ENCODE data around the gene GATD1. TPM values are rescaled to one million over a fixed set of nuclear protein-coding genes. Genes with fewer than 3 reads are reported as not detected.

GATD1 gene
- total and polyA plus RNA-seq, 10 of the 15 experiments (the other 5 are each of a cell fraction or from before 2014, with no cell fraction given): 1.2 to 92.6 (median 22.3) TPM

DNA sequence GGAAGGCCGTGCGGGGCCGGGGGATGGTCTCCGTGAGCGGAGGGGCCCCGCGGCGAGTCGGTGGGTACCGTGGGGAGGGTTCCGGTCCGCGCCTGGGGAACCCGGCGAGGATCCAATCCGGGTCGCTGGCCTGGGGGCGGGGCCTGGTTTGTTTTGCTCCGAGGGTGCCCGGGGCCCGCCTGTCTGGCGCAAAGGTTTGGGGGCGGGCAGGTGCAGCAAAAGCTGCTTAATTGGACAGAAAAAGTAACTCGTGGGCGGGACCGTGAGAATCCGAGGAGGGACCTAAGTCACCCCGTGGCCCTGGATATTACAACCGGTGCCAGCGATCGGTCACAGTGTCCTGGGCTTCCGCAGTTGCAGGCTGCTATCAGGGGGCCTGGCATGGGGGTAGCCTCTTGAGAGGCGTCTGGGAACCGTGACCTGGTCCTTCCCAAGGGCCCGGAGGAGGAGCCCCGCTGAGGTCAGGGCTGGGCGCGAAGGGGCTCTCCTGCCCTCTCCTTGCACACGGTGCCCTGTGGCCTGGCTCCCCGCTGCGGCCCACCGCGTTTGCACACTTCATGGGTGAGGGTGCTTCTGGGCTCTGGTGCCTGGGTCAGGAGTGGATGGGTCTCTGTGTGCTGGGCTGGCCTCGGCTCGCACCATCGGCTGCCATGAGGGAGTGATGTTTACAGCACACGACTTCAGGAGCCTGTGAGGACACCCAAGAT, 42.8 kb upstream of the GATD1 start:
- H3K79me2 ChIP-seq (ENCODE audit: control insufficient read depth, insufficient read depth, low read length): peaks cover 5% of the 10 kb centered on the region
- TF ChIP-seq GABPA (IDR thresholded peaks at IDR 0.05; ENCODE audit: low read depth) (no peak), YY1 (IDR thresholded peaks at IDR 0.05; ENCODE audit: low read depth, low read length) (no peak), RCOR1 (conservative IDR thresholded peaks at IDR 0.05; ENCODE audit: low read depth, low read length) (no peak), HDAC2 (IDR thresholded peaks at IDR 0.05) (no peak), MEF2A (IDR thresholded peaks at IDR 0.05; ENCODE audit: insufficient read depth, low read depth, low read length) (no peak), MXI1 (IDR thresholded peaks at IDR 0.05; ENCODE audit: low read depth, low read length) (peak; percentile 63), CBFB (IDR thresholded peaks at IDR 0.05; ENCODE audit: low read depth) (no peak), BHLHE40 (IDR thresholded peaks at IDR 0.05; ENCODE audit: borderline replicate concordance in 1 of 2, low read depth in 2 of 2, low read length in 1 of 2) (peak in 1 of 2 experiments; percentile 16; a peak in 1 of 4 replicates), JUND (IDR thresholded peaks at IDR 0.05; ENCODE audit: low read depth, low read length) (no peak), EGR1 (IDR thresholded peaks at IDR 0.05; ENCODE audit: borderline replicate concordance in 1 of 2, low read depth in 2 of 2, low read length in 2 of 2) (peak in 1 of 2 experiments; percentile 54; a peak in 1 of 3 replicates), PKNOX1 (IDR thresholded peaks at IDR 0.05) (peak; percentile 33; the same call in 1 of the 2 replicates), TCF7 (IDR thresholded peaks at IDR 0.05; ENCODE audit: borderline replicate concordance) (no peak), TAF1 (IDR thresholded peaks at IDR 0.05; ENCODE audit: borderline replicate concordance, low read depth, low read length) (peak; percentile 28; the same call in 1 of the 2 replicates), NR2C1 (IDR thresholded peaks at IDR 0.05) (peak; percentile 74; the same call in 1 of the 2 replicates), NR2F1 (conservative IDR thresholded peaks at IDR 0.05) (peak; percentile 16; the same call in 1 of the 2 replicates), KLF5 (IDR thresholded peaks at IDR 0.05; ENCODE audit: partially characterized antibody) (no peak), IKZF2 (IDR thresholded peaks at IDR 0.05) (no peak), HCFC1 (IDR thresholded peaks at IDR 0.05; ENCODE audit: low read length) (0 out of 2 replicates have a peak, but pooled peaks have one; percentile 11), POLR2A (IDR thresholded peaks at IDR 0.05; ENCODE audit: low read depth, low read length) (peak; percentile 11; the same call in 1 of the 2 replicates), STAT3 (IDR thresholded peaks at IDR 0.05; ENCODE audit: low read depth, low read length) (no peak)
- TF ChIP-seq, protein P1, sequence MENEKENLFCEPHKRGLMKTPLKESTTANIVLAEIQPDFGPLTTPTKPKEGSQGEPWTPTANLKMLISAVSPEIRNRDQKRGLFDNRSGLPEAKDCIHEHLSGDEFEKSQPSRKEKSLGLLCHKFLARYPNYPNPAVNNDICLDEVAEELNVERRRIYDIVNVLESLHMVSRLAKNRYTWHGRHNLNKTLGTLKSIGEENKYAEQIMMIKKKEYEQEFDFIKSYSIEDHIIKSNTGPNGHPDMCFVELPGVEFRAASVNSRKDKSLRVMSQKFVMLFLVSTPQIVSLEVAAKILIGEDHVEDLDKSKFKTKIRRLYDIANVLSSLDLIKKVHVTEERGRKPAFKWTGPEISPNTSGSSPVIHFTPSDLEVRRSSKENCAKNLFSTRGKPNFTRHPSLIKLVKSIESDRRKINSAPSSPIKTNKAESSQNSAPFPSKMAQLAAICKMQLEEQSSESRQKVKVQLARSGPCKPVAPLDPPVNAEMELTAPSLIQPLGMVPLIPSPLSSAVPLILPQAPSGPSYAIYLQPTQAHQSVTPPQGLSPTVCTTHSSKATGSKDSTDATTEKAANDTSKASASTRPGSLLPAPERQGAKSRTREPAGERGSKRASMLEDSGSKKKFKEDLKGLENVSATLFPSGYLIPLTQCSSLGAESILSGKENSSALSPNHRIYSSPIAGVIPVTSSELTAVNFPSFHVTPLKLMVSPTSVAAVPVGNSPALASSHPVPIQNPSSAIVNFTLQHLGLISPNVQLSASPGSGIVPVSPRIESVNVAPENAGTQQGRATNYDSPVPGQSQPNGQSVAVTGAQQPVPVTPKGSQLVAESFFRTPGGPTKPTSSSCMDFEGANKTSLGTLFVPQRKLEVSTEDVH (IDR thresholded peaks at IDR 0.05; ENCODE audit: low read depth, partially characterized antibody): no peak

More for the DNA sequence above, 42.8 kb upstream of the GATD1 start:
- peaks cover 0 to 2% of the 10 kb centered on the region in 2 experiments; a peak in 3 of 4 replicates for H3K36me3 ChIP-seq (ENCODE audit: control insufficient read depth in 2 of 2, insufficient read depth in 2 of 2, low read length in 1 of 2)
- TSS peak; percentile 75 for BruUV-seq (replicated peaks)
- peak overlapping the region; percentile 82 for H3K9ac ChIP-seq (ENCODE audit: control insufficient read depth, insufficient read depth, low read length)
- RAD21 ChIA-PET (ENCODE audit: unreplicated experiment): interaction anchor here (0.6 to 1.9 kb wide), 6 partner anchors 11 to 73 kb away, joined by 3 to 13 read pairs (median 3); partner anchors contain the start of genes RPLP2 and TALDO1
- POLR2A ChIA-PET: interaction anchor here (1.0 to 4.3 kb wide), 11 partner anchors 9 to 124 kb away, joined by 3 to 33 read pairs (median 9); partner anchors contain the start of genes CD151, CRACR2B, PIDD1 and RPLP2
- no peaks in the 10 kb centered on the region; the same call in 1 of the 2 replicates for H4K20me1 ChIP-seq (ENCODE audit: control insufficient read depth, insufficient read depth)
- 2% methylated on average over 33 of the region's 47 CpGs for WGBS (ENCODE audit: insufficient coverage, insufficient replicate concordance, low lambda C conversion rate, missing lambda C conversion rate)
- ATAC-seq (peak; percentile 87), DNase-seq (ENCODE audit: low read depth, low spot score) (no peak), FAIRE-seq (peak; percentile 89)
- intact Hi-C loops (cut with micrococcal nuclease; ENCODE audit: unreplicated experiment) (no loop called here), in situ Hi-C loops (cut with MboI) (loop anchor here (25.0 kb wide), 1 partner anchor 1567 kb away; the partner anchor contains the start of gene CD81)
- H3K27me3 ChIP-seq (replicated peaks in 1 of 2; ENCODE audit: control insufficient read depth in 2 of 2, insufficient read depth in 2 of 2, low read length in 1 of 2): no peaks in the 10 kb centered on the region
- SMC1A ChIA-PET (ENCODE audit: uncharacterized antibody, unreplicated experiment): interaction anchor here (1.7 to 1.9 kb wide), 2 partner anchors 9 to 23 kb away, joined by 4 to 5 read pairs; partner anchors contain the start of genes POLR2L and TSPAN4
- H3K4me1 ChIP-seq (ENCODE audit: control insufficient read depth, insufficient read depth, low read length): no peaks in the 10 kb centered on the region; the same call in 1 of the 2 replicates
- peak overlapping the region; percentile 73; the same call in 1 of the 2 replicates for H3K27ac ChIP-seq (ENCODE audit: control insufficient read depth, insufficient read depth)
- no peaks in the 10 kb centered on the region for H3K9me3 ChIP-seq (replicated peaks; ENCODE audit: control insufficient read depth, insufficient read depth, low read length)
- H3K4me2 ChIP-seq (ENCODE audit: control insufficient read depth, insufficient read depth): peak overlapping the region; percentile 90
- peak overlapping the region; percentile 51; the same call in 1 of the 2 replicates for H2AFZ ChIP-seq (ENCODE audit: control insufficient read depth, low read depth, low read length)
- peak overlapping the region; percentile 82 for H3K4me3 ChIP-seq
- CTCF ChIA-PET: interaction anchor here (0.9 to 1.2 kb wide), 2 partner anchors 9 to 21 kb away, joined by 3 to 4 read pairs; no protein-coding TSS in a partner anchor

Measured in GM12878 (cell line).